B cell (primary cell): ENCODE data around the gene MRGPRX3. TPM values are rescaled to one million over a fixed set of nuclear protein-coding genes. Genes with fewer than 3 reads are reported as not detected.

ENCODE experiments used
- ATAC-seq: fragments of 200-7000 bp; cut with Tn5 transposase; one replicate; pipeline ENCODE4 v1.10.0; 2021; ENCODE audit warnings: low read depth, mild to moderate bottlenecking, moderate number of reproducible peaks, moderate library complexity
- CTCF ChIA-PET: fragments of 350-600 bp; sonication (Branson Sonifier 250); formaldehyde crosslinking; loops from one replicate; lab custom pipeline; 2021; ENCODE audit warnings: antibody characterized with exemption, inconsistent platforms; lab: Charles Lee
- POLR2A ChIA-PET: fragments of 350-600 bp; sonication (Branson Sonifier 250); formaldehyde crosslinking; loops from one replicate; lab custom pipeline; 2021; ENCODE audit warnings: antibody characterized with exemption; lab: Charles Lee
- DNase-seq: peaks from one replicate; pipeline ENCODE4 v3.0.0; 2013
- H2AFZ ChIP-seq: 2 replicates; pipeline ENCODE4 v1.6.1; 2012; ENCODE audit warnings: mild to moderate bottlenecking, low read depth, low read length; ENCODE audit not compliant: insufficient read depth, poor library complexity, severe bottlenecking
- H3K27ac ChIP-seq, 2 donors: 1 replicate in 1 of 2; 2 replicates in 1 of 2; pipeline ENCODE4 v1.5.1; 2012 to 2013; ENCODE audit warnings: low read length in 2 of 2, mild to moderate bottlenecking in 2 of 2, moderate library complexity in 1 of 2
- H3K27me3 ChIP-seq, 4 experiments: fragments of 200-600 bp in 1 of 4; sonication (generic) in 1 of 4; replicated peaks in 1 of 4; 1 replicate in 2 of 4; 2 replicates in 2 of 4; pipeline versions ENCODE4 v1.6.1 to v1.7.0; 2013 to 2016; ENCODE audit warnings: low read length in 3 of 4, mild to moderate bottlenecking in 2 of 4, mixed read lengths in 1 of 4, moderate library complexity in 1 of 4; ENCODE audit not compliant: insufficient read depth in 4 of 4, control insufficient read depth in 3 of 4; ENCODE audit errors: control extremely low read depth in 1 of 4
- H3K36me3 ChIP-seq, 2 experiments: replicated peaks in 1 of 2; 1 replicate in 1 of 2; 2 replicates in 1 of 2; pipeline versions ENCODE4 v1.6.1 to v1.7.1; 2013; ENCODE audit warnings: low read length in 1 of 2; ENCODE audit not compliant: insufficient read depth in 2 of 2, control insufficient read depth in 1 of 2; ENCODE audit errors: control extremely low read depth in 1 of 2, extremely low read depth in 1 of 2
- H3K4me1 ChIP-seq, 2 donors: fragments of 200-600 bp in 1 of 2; sonication (generic) in 1 of 2; 1 replicate in 1 of 2; 2 replicates in 1 of 2; pipeline versions ENCODE4 v1.5.1 to v1.6.1; 2013 to 2017; ENCODE audit warnings: low read length in 2 of 2; ENCODE audit not compliant: control insufficient read depth in 2 of 2, insufficient read depth in 2 of 2
- H3K4me2 ChIP-seq: replicated peaks from 2 replicates; pipeline ENCODE3; 2012; ENCODE audit warnings: mild to moderate bottlenecking, low read depth, low read length; ENCODE audit not compliant: poor library complexity, severe bottlenecking
- H3K4me3 ChIP-seq, 5 experiments: fragments of 200-600 bp in 1 of 5; sonication (generic) in 1 of 5; 1 replicate in 3 of 5; 2 replicates in 2 of 5; pipeline versions ENCODE4 v1.5.1 to v1.7.0; 2011 to 2016; ENCODE audit warnings: low read length in 4 of 5, mild to moderate bottlenecking in 4 of 5, low read depth in 2 of 5, control low read depth in 1 of 5, moderate library complexity in 1 of 5; ENCODE audit not compliant: insufficient read depth in 1 of 5; ENCODE audit errors: control extremely low read depth in 1 of 5, extremely low read depth in 1 of 5
- H3K79me2 ChIP-seq: fragments of 200-600 bp; sonication (generic); one replicate; pipeline ENCODE4 v1.6.0; 2016; ENCODE audit warnings: low read length; ENCODE audit not compliant: control insufficient read depth, insufficient read depth
- H3K9ac ChIP-seq: fragments of 200-600 bp; sonication (generic); 2 replicates; pipeline ENCODE4 v1.6.1; 2017; ENCODE audit warnings: mild to moderate bottlenecking, low read length, moderate library complexity
- H3K9me3 ChIP-seq, 3 donors: one replicate each; pipeline versions ENCODE4 v1.6.1 to v1.7.1; 2013; ENCODE audit warnings: low read length in 2 of 3; ENCODE audit not compliant: control insufficient read depth in 2 of 3, insufficient read depth in 1 of 3; ENCODE audit errors: control extremely low read depth in 1 of 3
- H4K20me1 ChIP-seq: 2 replicates; pipeline ENCODE4 v1.6.0; 2012; ENCODE audit warnings: mild to moderate bottlenecking, low read length; ENCODE audit not compliant: insufficient read depth, control insufficient read depth, poor library complexity, severe bottlenecking
- H3K27ac Mint-ChIP-seq: one replicate; pipeline ENCODE4 v1.8.0; 2021; ENCODE audit warnings: mixed read lengths
- H3K27me3 Mint-ChIP-seq: one replicate; pipeline ENCODE4 v1.8.0; 2021; ENCODE audit warnings: mixed read lengths
- H3K4me1 Mint-ChIP-seq: one replicate; pipeline ENCODE4 v1.8.0; 2021; ENCODE audit warnings: mixed read lengths
- H3K4me3 Mint-ChIP-seq: one replicate; pipeline ENCODE4 v1.8.0; 2021; ENCODE audit warnings: mixed read lengths
- H3K9me3 Mint-ChIP-seq: one replicate; pipeline ENCODE4 v1.8.0; 2022; ENCODE audit warnings: mixed read lengths; ENCODE audit not compliant: insufficient read depth
- EZH2 ChIP-seq: IDR thresholded peaks from 2 replicates; pipeline ENCODE4 v1.6.1; 2012; ENCODE audit warnings: borderline replicate concordance, low read depth, mild to moderate bottlenecking, moderate library complexity, low read length; ENCODE audit not compliant: insufficient read depth, poor library complexity, severe bottlenecking
- WGBS: methylation state at CpG from one replicate; pipeline ENCODE4 v1.1.5; 2013; ENCODE audit warnings: missing lambda C conversion rate; ENCODE audit not compliant: insufficient coverage; 5-methylcytosine and 5-hydroxymethylcytosine counted together
- intact Hi-C: fragments of 100-400 bp; cut with micrococcal nuclease; formaldehyde crosslinking; loops from one replicate; pipeline ENCODE4 v1.10.0; 2022
- polyA plus RNA-seq: library from polyadenylated mRNA; depleted of rRNA; stranded (reverse); fragments of >200 nt; gene quantifications from 2 replicates; pipeline ENCODE4 v1.2.3, GENCODE V29; 2012
- total RNA-seq, 2 donors: library from RNA; stranded (reverse); fragments of 120-200 nt in 1 of 2; gene quantifications; 1 replicate in 1 of 2; 2 replicates in 1 of 2; pipeline versions ENCODE4 v1.2.3 to v1.2.4, GENCODE V29; 2013 to 2022
- TF ChIP-seq, protein P1 (sequence below): fragments of 200-600 bp; IDR thresholded peaks from one replicate; pipeline ENCODE4 v1.8.0; 2022; ENCODE audit warnings: antibody characterized with exemption, mild to moderate bottlenecking

The MRGPRX3 gene
- total and polyA plus RNA-seq, 2 donors (not counting 1 experiment from before 2014, with no cell fraction given), result not detected

GRCh38 chr11:18171377-18172000, 39.1 kb downstream of the MRGPRX3 start:
- peak; percentile 41 for DNase-seq

GRCh38 chr11:18172666-18173065, 40.3 kb downstream of the MRGPRX3 start, which contains the start of gene MRGPRX4:
Gene MRGPRX4, plus strand, starts transcription at chr11:18172837. Its CDS starts 420 bp downstream, at chr11:18173257.
- no peak within 1 kb of the TSS for H3K9ac ChIP-seq
- TF ChIP-seq EZH2, result no peak
- TF ChIP-seq, protein P1, sequence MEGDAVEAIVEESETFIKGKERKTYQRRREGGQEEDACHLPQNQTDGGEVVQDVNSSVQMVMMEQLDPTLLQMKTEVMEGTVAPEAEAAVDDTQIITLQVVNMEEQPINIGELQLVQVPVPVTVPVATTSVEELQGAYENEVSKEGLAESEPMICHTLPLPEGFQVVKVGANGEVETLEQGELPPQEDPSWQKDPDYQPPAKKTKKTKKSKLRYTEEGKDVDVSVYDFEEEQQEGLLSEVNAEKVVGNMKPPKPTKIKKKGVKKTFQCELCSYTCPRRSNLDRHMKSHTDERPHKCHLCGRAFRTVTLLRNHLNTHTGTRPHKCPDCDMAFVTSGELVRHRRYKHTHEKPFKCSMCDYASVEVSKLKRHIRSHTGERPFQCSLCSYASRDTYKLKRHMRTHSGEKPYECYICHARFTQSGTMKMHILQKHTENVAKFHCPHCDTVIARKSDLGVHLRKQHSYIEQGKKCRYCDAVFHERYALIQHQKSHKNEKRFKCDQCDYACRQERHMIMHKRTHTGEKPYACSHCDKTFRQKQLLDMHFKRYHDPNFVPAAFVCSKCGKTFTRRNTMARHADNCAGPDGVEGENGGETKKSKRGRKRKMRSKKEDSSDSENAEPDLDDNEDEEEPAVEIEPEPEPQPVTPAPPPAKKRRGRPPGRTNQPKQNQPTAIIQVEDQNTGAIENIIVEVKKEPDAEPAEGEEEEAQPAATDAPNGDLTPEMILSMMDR, result no peak
- DNase-seq (no peak), ATAC-seq (no peak)
- no peaks in the 10 kb centered on the region for H3K4me1 ChIP-seq
- peaks cover 4% of the 10 kb centered on the region for H3K4me1 Mint-ChIP-seq
- no peaks in the 10 kb centered on the region for H3K79me2 ChIP-seq
- peak within 1 kb of the TSS in 2 of 5 experiments; percentile 2 to 8 for H3K4me3 ChIP-seq
- H3K27me3 Mint-ChIP-seq, result peaks cover 35% of the 10 kb centered on the region
- H3K4me3 Mint-ChIP-seq, result peak within 1 kb of the TSS; percentile 53
- peaks cover 0 to 5% (median 3%) of the 10 kb centered on the region in 4 experiments for H3K27me3 ChIP-seq
- H4K20me1 ChIP-seq, result no peaks in the 10 kb centered on the region
- intact Hi-C loops, result no loop called here
- ChIA-PET CTCF (no interaction called here), POLR2A (no interaction called here)
- peaks cover 0 to 7% (median 0%) of the 10 kb centered on the region in 3 donors for H3K9me3 ChIP-seq
- no peak within 1 kb of the TSS for H3K27ac ChIP-seq
- H2AFZ ChIP-seq, result peak within 1 kb of the TSS; percentile 20
- H3K9me3 Mint-ChIP-seq, result no peaks in the 10 kb centered on the region
- H3K4me2 ChIP-seq, result peak within 1 kb of the TSS; percentile 15
- 88% methylated on average over 3 of the region's 3 CpGs for WGBS
- H3K36me3 ChIP-seq, result no peaks in the 10 kb centered on the region
- H3K27ac Mint-ChIP-seq, result no peak within 1 kb of the TSS

More at GRCh38 chr11:18171377-18172000, 39.1 kb downstream of the MRGPRX3 start:
- Mint-ChIP-seq H3K9me3 (peaks cover 2% of the 10 kb centered on the region), H3K27ac (no peak overlapping the region), H3K27me3 (peaks cover 27% of the 10 kb centered on the region), H3K4me1 (peaks cover 4% of the 10 kb centered on the region), H3K4me3 (no peak overlapping the region)
- intact Hi-C loops, result no loop called here
- H3K4me2 ChIP-seq, result no peak overlapping the region
- no peaks in the 10 kb centered on the region for H3K79me2 ChIP-seq
- H3K9me3 ChIP-seq, result peaks cover 0 to 7% (median 0%) of the 10 kb centered on the region in 3 donors
- no peak for ATAC-seq
- ChIA-PET POLR2A (no interaction called here), CTCF (no interaction called here)
- no peaks in the 10 kb centered on the region for H4K20me1 ChIP-seq
- H3K4me1 ChIP-seq, result no peaks in the 10 kb centered on the region
- 71% methylated on average over 3 of the region's 4 CpGs for WGBS
- TF ChIP-seq, protein P1, result peak; percentile 19
- TF ChIP-seq EZH2, result no peak
- H2AFZ ChIP-seq, result no peak overlapping the region
- no peak overlapping the region for H3K9ac ChIP-seq
- no peaks in the 10 kb centered on the region for H3K36me3 ChIP-seq
- H3K27me3 ChIP-seq, result peaks cover 0 to 3% (median 2%) of the 10 kb centered on the region in 4 experiments
- H3K4me3 ChIP-seq, result no peak overlapping the region
- H3K27ac ChIP-seq, result no peak overlapping the region
